ENCODE results near the gene SPAG9.

SPAG9 gene

DNA sequence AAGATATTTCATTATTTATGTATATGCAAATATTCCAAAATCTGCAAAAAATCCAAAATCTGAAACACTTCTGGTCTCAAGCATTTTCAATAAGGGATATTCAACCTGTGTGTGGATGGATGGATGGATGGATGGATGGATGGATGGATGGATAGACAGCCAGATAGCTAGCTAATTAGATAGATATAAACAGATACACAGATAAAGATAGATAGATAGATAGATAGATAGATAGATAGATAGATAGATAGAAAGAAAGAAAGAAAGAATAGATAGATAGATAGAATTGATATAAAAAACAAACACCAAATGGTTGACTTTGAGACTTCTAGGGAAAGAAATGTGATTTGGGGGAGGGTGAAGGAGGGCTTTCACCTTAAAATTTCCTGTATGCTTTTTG, 139.4 kb downstream of the SPAG9 start:
- Histone ChIP-seq H3K4me1 (ENCODE audit: insufficient read depth, low read length) (no peaks in the 10 kb centered on the region), H3K27me3 (ENCODE audit: insufficient read depth, low read length, poor library complexity) (no peaks in the 10 kb centered on the region), H3K9ac (ENCODE audit: low read depth, low read length) (no peak overlapping the region), H3K27ac (ENCODE audit: low read length) (no peak overlapping the region), H4K20me1 (ENCODE audit: insufficient read depth, low read length) (no peaks in the 10 kb centered on the region), H3K4me3 (ENCODE audit: low read depth in 1 of 2, low read length in 2 of 2) (no peak overlapping the region), H3K9me3 (ENCODE audit: insufficient read depth, low read length, severe bottlenecking) (no peaks in the 10 kb centered on the region), H3K4me2 (ENCODE audit: insufficient read depth, low read length) (no peak overlapping the region), H2AFZ (ENCODE audit: low read depth, low read length) (no peak overlapping the region), H3K36me3 (ENCODE audit: insufficient read depth, low read length) (peaks cover 79% of the 10 kb centered on the region), H3K79me2 (ENCODE audit: insufficient read depth, low read length) (no peaks in the 10 kb centered on the region)
- DNase-seq, result no peak
- no peak for TF ChIP-seq EZH2 (IDR thresholded peaks at IDR 0.05; ENCODE audit: borderline replicate concordance, low read depth, low read length, severe bottlenecking)
- TF ChIP-seq, protein P1, sequence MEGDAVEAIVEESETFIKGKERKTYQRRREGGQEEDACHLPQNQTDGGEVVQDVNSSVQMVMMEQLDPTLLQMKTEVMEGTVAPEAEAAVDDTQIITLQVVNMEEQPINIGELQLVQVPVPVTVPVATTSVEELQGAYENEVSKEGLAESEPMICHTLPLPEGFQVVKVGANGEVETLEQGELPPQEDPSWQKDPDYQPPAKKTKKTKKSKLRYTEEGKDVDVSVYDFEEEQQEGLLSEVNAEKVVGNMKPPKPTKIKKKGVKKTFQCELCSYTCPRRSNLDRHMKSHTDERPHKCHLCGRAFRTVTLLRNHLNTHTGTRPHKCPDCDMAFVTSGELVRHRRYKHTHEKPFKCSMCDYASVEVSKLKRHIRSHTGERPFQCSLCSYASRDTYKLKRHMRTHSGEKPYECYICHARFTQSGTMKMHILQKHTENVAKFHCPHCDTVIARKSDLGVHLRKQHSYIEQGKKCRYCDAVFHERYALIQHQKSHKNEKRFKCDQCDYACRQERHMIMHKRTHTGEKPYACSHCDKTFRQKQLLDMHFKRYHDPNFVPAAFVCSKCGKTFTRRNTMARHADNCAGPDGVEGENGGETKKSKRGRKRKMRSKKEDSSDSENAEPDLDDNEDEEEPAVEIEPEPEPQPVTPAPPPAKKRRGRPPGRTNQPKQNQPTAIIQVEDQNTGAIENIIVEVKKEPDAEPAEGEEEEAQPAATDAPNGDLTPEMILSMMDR (IDR thresholded peaks at IDR 0.05; ENCODE audit: borderline replicate concordance, extremely low read depth, low read length, poor library complexity, severe bottlenecking), result no peak
- ATAC-seq (ENCODE audit: insufficient read depth, low read depth), result no peak

DNA sequence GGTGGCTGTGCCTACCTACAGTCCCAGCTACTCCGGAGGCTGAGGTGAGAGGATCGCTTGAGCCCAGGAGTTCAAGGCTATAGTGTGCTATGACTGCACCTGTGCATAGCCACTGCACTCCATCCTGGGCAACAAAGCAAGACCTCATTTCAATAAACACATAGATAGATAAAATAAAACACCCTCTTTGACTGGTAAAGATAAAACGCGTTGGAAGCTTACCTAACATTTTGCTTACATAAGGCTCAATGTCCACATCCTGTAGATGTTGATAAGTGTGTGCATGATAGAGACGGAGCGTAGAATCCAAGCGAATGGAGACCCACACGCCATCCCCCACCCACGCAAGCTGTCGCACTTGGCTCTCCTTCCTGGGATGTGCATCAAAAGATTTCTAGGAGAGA, 141.1 kb downstream of the SPAG9 start:
- DNase-seq, result no peak
- H3K36me3 ChIP-seq (ENCODE audit: insufficient read depth, low read length), result peaks cover 79% of the 10 kb centered on the region

DNA sequence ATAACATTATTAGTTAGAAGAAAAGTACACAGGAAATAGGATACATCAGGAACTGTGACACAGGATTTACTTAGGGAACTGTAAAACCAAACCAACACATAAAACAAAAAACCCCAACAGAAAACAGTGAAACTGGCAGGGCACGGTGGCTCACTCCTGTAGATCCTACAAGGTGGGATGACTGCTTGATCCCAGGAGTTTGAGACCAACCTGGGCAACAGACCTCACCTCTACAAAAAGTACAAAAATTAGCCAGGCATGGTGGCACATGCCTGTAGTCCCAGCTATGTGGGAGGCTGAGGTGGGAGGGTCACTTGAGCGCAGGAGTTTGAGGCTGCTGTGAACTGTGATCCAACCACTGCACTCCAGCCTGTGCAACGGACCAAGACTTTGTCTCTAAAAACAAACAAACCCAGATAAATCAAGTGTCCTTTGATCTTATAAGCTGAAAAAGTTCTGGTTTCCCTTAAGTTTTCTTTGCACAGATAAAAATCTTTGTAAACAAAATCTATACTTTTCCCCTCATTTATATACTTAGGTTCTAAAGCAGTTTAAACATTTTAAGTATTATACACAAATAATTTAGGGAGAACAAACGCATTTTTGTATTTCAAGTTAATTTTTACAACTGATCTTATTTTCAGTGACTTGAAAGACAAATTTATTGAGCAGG, 143.0 kb downstream of the SPAG9 start:
- H3K9ac ChIP-seq (ENCODE audit: low read depth, low read length), result no peak overlapping the region
- no peak overlapping the region for H2AFZ ChIP-seq (ENCODE audit: low read depth, low read length)
- H3K4me3 ChIP-seq (ENCODE audit: low read depth in 1 of 2, low read length in 2 of 2), result no peak overlapping the region
- no peaks in the 10 kb centered on the region for H3K9me3 ChIP-seq (ENCODE audit: insufficient read depth, low read length, severe bottlenecking)
- no peaks in the 10 kb centered on the region for H3K4me1 ChIP-seq (ENCODE audit: insufficient read depth, low read length)
- ATAC-seq (ENCODE audit: insufficient read depth, low read depth) (no peak), DNase-seq (no peak)
- H4K20me1 ChIP-seq (ENCODE audit: insufficient read depth, low read length), result no peaks in the 10 kb centered on the region
- no peaks in the 10 kb centered on the region for H3K79me2 ChIP-seq (ENCODE audit: insufficient read depth, low read length)
- TF ChIP-seq EZH2 (IDR thresholded peaks at IDR 0.05; ENCODE audit: borderline replicate concordance, low read depth, low read length, severe bottlenecking), result no peak
- TF ChIP-seq, protein P1 (IDR thresholded peaks at IDR 0.05; ENCODE audit: borderline replicate concordance, extremely low read depth, low read length, poor library complexity, severe bottlenecking), result no peak
- H3K36me3 ChIP-seq (ENCODE audit: insufficient read depth, low read length), result peaks cover 74% of the 10 kb centered on the region
- no peak overlapping the region for H3K27ac ChIP-seq (ENCODE audit: low read length)
- no peaks in the 10 kb centered on the region for H3K27me3 ChIP-seq (ENCODE audit: insufficient read depth, low read length, poor library complexity)
- H3K4me2 ChIP-seq (ENCODE audit: insufficient read depth, low read length), result no peak overlapping the region

More for the DNA sequence above, 141.1 kb downstream of the SPAG9 start:
- no peak overlapping the region for H3K9ac ChIP-seq (ENCODE audit: low read depth, low read length)
- no peaks in the 10 kb centered on the region for H3K9me3 ChIP-seq (ENCODE audit: insufficient read depth, low read length, severe bottlenecking)
- H2AFZ ChIP-seq (ENCODE audit: low read depth, low read length), result no peak overlapping the region
- H3K4me2 ChIP-seq (ENCODE audit: insufficient read depth, low read length), result no peak overlapping the region
- no peak for ATAC-seq (ENCODE audit: insufficient read depth, low read depth)
- TF ChIP-seq, protein P1 (IDR thresholded peaks at IDR 0.05; ENCODE audit: borderline replicate concordance, extremely low read depth, low read length, poor library complexity, severe bottlenecking), result no peak
- no peak for TF ChIP-seq EZH2 (IDR thresholded peaks at IDR 0.05; ENCODE audit: borderline replicate concordance, low read depth, low read length, severe bottlenecking)
- no peak overlapping the region for H3K4me3 ChIP-seq (ENCODE audit: low read depth in 1 of 2, low read length in 2 of 2)
- no peak overlapping the region for H3K27ac ChIP-seq (ENCODE audit: low read length)
- no peaks in the 10 kb centered on the region for H3K79me2 ChIP-seq (ENCODE audit: insufficient read depth, low read length)
- H4K20me1 ChIP-seq (ENCODE audit: insufficient read depth, low read length), result no peaks in the 10 kb centered on the region
- H3K27me3 ChIP-seq (ENCODE audit: insufficient read depth, low read length, poor library complexity), result no peaks in the 10 kb centered on the region
- H3K4me1 ChIP-seq (ENCODE audit: insufficient read depth, low read length), result no peaks in the 10 kb centered on the region

Measured in DND-41 (cell line).